ENCODE results near the gene ENTPD7. TPM values are rescaled to one million over a fixed set of nuclear protein-coding genes. Genes with fewer than 3 reads are reported as not detected.

Gene ENTPD7
- total RNA-seq, 1 experiment from 2014 or later, result 11.4 TPM

- ATAC-seq (no peak), DNase-seq (ENCODE audit: low spot score) (no peak)
- H3K27me3 Mint-ChIP-seq (ENCODE audit: low read depth), result no peaks in the 10 kb centered on the region
- H3K9me3 Mint-ChIP-seq, result no peaks in the 10 kb centered on the region
- ChIA-PET POLR2A (no interaction called here), CTCF (no interaction called here)
- no peak overlapping the region for H3K27ac Mint-ChIP-seq
- H3K4me1 Mint-ChIP-seq, result no peaks in the 10 kb centered on the region
- H3K4me3 Mint-ChIP-seq, result no peak overlapping the region
- TF ChIP-seq FOXP1 (CRISPR knock-in tag; IDR thresholded peaks at IDR 0.05; ENCODE audit: borderline replicate concordance) (no peak), NFATC4 (CRISPR knock-in tag; IDR thresholded peaks at IDR 0.05) (no peak), CTCF (IDR thresholded peaks at IDR 0.05) (no peak), ZNF317 (CRISPR knock-in tag; IDR thresholded peaks at IDR 0.05; ENCODE audit: borderline replicate concordance, low read depth) (no peak), ELF4 (CRISPR knock-in tag; IDR thresholded peaks at IDR 0.05; ENCODE audit: low read depth) (no peak), TEAD4 (CRISPR knock-in tag; IDR thresholded peaks at IDR 0.05) (no peak), ZSCAN18 (CRISPR knock-in tag; IDR thresholded peaks at IDR 0.05) (no peak), KAT7 (CRISPR knock-in tag; IDR thresholded peaks at IDR 0.05; ENCODE audit: borderline replicate concordance) (no peak), MXD4 (CRISPR knock-in tag; IDR thresholded peaks at IDR 0.05; ENCODE audit: borderline replicate concordance) (no peak), HMGA2 (CRISPR knock-in tag; IDR thresholded peaks at IDR 0.05) (no peak), CREM (CRISPR knock-in tag; IDR thresholded peaks at IDR 0.05) (no peak), MYBL2 (CRISPR knock-in tag; IDR thresholded peaks at IDR 0.05) (no peak), FOXK1 (CRISPR knock-in tag; IDR thresholded peaks at IDR 0.05) (no peak), SP1 (CRISPR knock-in tag; conservative IDR thresholded peaks at IDR 0.05) (no peak), FOXP4 (CRISPR knock-in tag; IDR thresholded peaks at IDR 0.05) (no peak), RELA (CRISPR knock-in tag; IDR thresholded peaks at IDR 0.05; ENCODE audit: borderline replicate concordance) (no peak), ARID4B (CRISPR knock-in tag; IDR thresholded peaks at IDR 0.05; ENCODE audit: borderline replicate concordance) (no peak)
- TF ChIP-seq, protein P1, sequence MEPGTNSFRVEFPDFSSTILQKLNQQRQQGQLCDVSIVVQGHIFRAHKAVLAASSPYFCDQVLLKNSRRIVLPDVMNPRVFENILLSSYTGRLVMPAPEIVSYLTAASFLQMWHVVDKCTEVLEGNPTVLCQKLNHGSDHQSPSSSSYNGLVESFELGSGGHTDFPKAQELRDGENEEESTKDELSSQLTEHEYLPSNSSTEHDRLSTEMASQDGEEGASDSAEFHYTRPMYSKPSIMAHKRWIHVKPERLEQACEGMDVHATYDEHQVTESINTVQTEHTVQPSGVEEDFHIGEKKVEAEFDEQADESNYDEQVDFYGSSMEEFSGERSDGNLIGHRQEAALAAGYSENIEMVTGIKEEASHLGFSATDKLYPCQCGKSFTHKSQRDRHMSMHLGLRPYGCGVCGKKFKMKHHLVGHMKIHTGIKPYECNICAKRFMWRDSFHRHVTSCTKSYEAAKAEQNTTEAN (CRISPR knock-in tag; IDR thresholded peaks at IDR 0.05), result no peak
- TF ChIP-seq, protein P2, sequence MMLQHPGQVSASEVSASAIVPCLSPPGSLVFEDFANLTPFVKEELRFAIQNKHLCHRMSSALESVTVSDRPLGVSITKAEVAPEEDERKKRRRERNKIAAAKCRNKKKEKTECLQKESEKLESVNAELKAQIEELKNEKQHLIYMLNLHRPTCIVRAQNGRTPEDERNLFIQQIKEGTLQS (CRISPR knock-in tag; conservative IDR thresholded peaks at IDR 0.05), result no peak
- H3K36me3 Mint-ChIP-seq, result no peaks in the 10 kb centered on the region; the same call in 1 of the 2 replicates
These were observed 17.1 kb downstream of the ENTPD7 start for GRCh38 chr10:99676426-99676825.
